Measurements from ENCODE around the gene SLC25A19. TPM values are rescaled to one million over a fixed set of nuclear protein-coding genes. Genes with fewer than 3 reads are reported as not detected.

The SLC25A19 gene
- total and polyA plus RNA-seq, 10 donors = 12.4 to 32.5 (median 19.1) TPM

DNA sequence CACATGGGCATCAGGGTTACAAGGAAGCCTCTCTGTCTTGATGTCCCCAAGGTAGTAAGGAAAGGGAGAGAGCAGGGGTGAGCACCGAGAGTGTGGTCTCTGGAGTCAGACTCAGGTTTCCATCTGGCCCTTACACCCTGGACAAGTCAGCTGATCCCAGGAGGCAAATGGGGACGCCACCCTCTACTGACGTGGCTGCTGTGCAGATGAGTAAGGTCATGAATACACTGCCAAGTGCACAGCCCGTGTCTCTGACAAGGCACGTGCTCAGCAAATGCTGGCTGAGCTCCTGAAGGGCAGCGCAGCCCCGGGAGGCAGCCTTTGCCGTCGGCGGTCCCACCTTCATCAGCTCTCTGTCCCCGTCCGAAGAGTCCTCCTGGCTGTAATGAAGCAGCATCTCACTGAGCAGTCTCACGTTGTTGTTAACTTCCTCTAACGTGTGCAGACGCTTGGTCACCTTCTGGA lies 47.2 kb downstream of the SLC25A19 start:
- Histone ChIP-seq H3K4me3 (peak overlapping the region in 1 of 8 donors; percentile 18), H3K36me3 (peaks cover 3 to 99% (median 94%) of the 10 kb centered on the region in 6 donors), H3K9me3 (no peaks in the 10 kb centered on the region), H3K4me1 (peaks cover 7 to 89% (median 59%) of the 10 kb centered on the region in 6 donors), H3K27me3 (replicated peaks in 1 of 7) (no peaks in the 10 kb centered on the region), H3K27ac (peak overlapping the region; percentile 46 to 89 (median 62))
- intact Hi-C loops (cut with DNase I; ENCODE audit: low total_unique reads) = no loop called here
- WGBS, 5 donors = 74 to 90% (median 80%) methylated on average over 15 of the region's 15 CpGs
- TF ChIP-seq POLR2A (IDR thresholded peaks at IDR 0.05) = no peak
- TF ChIP-seq POLR2AphosphoS5 (IDR thresholded peaks at IDR 0.05) = peak in 1 of 3 donors; percentile 65
- DNase-seq = no peak

DNA sequence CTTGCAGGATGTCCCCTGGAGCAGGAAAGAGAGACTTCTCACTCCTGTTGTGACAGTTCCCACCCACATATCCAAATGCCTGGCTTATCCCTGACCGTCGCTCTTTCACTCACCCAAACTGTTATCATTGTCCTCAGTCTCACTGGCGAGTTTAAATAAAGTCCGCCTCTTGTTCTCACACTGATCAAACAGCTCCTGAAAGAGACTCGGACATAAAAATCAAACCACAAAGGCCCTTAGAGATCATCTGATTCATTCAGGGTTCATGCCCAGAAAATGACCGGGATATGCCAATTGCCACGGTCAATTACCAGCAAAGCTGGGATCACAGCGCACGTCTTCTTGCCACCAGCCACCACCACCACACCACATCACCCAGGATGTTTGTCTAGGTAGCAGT lies 47.7 kb downstream of the SLC25A19 start:
- intact Hi-C loops (cut with DNase I; ENCODE audit: low total_unique reads) = no loop called here
- 92 to 95% (median 93%) methylated on average over 9 of the region's 9 CpGs for WGBS, 5 donors
- H3K9me3 ChIP-seq = no peaks in the 10 kb centered on the region
- no peak overlapping the region for H3K4me3 ChIP-seq
- peaks cover 7 to 84% (median 59%) of the 10 kb centered on the region in 6 donors for H3K4me1 ChIP-seq
- DNase-seq = no peak
- peaks cover 3 to 100% (median 98%) of the 10 kb centered on the region in 6 donors for H3K36me3 ChIP-seq
- H3K27ac ChIP-seq = peak overlapping the region; percentile 46 to 89 (median 62)
- H3K27me3 ChIP-seq (replicated peaks in 1 of 7) = no peaks in the 10 kb centered on the region
- TF ChIP-seq, protein P1, sequence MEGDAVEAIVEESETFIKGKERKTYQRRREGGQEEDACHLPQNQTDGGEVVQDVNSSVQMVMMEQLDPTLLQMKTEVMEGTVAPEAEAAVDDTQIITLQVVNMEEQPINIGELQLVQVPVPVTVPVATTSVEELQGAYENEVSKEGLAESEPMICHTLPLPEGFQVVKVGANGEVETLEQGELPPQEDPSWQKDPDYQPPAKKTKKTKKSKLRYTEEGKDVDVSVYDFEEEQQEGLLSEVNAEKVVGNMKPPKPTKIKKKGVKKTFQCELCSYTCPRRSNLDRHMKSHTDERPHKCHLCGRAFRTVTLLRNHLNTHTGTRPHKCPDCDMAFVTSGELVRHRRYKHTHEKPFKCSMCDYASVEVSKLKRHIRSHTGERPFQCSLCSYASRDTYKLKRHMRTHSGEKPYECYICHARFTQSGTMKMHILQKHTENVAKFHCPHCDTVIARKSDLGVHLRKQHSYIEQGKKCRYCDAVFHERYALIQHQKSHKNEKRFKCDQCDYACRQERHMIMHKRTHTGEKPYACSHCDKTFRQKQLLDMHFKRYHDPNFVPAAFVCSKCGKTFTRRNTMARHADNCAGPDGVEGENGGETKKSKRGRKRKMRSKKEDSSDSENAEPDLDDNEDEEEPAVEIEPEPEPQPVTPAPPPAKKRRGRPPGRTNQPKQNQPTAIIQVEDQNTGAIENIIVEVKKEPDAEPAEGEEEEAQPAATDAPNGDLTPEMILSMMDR (IDR thresholded peaks at IDR 0.05 in 8 of 11, conservative IDR thresholded peaks at IDR 0.05 in 3 of 11) = no peak
- no peak for TF ChIP-seq POLR2AphosphoS5 (IDR thresholded peaks at IDR 0.05)
- no peak for TF ChIP-seq POLR2A (IDR thresholded peaks at IDR 0.05)

DNA sequence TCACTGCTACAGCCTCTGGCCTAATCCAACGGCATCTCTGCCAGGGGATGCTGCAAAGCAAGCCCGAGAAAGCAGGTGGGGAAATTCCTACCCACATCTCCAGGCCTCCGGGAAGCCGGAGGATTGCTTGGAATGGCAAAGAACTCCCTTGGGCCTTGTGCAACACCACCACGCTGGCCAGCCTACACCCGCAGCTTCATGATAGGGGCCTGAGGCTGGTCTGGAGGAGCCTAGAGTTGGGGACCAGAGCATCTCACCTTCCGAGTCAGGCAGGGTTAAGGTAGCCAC lies 48.1 kb downstream of the SLC25A19 start:
- H3K4me3 ChIP-seq = no peak overlapping the region
- 92 to 95% (median 94%) methylated on average over 7 of the region's 7 CpGs for WGBS, 5 donors
- TF ChIP-seq POLR2A (IDR thresholded peaks at IDR 0.05) (no peak), POLR2AphosphoS5 (IDR thresholded peaks at IDR 0.05) (no peak)
- TF ChIP-seq, protein P1 (IDR thresholded peaks at IDR 0.05 in 8 of 11, conservative IDR thresholded peaks at IDR 0.05 in 3 of 11) = no peak
- intact Hi-C loops (cut with DNase I; ENCODE audit: low total_unique reads) = no loop called here
- H3K27ac ChIP-seq = peak overlapping the region in 6 of 8 donors; percentile 9 to 89 (median 60)
- H3K27me3 ChIP-seq (replicated peaks in 1 of 7) = no peaks in the 10 kb centered on the region
- peaks cover 3 to 100% (median 98%) of the 10 kb centered on the region in 6 donors for H3K36me3 ChIP-seq
- H3K4me1 ChIP-seq = peaks cover 7 to 80% (median 58%) of the 10 kb centered on the region in 6 donors
- H3K9me3 ChIP-seq = no peaks in the 10 kb centered on the region
- no peak for DNase-seq

DNA sequence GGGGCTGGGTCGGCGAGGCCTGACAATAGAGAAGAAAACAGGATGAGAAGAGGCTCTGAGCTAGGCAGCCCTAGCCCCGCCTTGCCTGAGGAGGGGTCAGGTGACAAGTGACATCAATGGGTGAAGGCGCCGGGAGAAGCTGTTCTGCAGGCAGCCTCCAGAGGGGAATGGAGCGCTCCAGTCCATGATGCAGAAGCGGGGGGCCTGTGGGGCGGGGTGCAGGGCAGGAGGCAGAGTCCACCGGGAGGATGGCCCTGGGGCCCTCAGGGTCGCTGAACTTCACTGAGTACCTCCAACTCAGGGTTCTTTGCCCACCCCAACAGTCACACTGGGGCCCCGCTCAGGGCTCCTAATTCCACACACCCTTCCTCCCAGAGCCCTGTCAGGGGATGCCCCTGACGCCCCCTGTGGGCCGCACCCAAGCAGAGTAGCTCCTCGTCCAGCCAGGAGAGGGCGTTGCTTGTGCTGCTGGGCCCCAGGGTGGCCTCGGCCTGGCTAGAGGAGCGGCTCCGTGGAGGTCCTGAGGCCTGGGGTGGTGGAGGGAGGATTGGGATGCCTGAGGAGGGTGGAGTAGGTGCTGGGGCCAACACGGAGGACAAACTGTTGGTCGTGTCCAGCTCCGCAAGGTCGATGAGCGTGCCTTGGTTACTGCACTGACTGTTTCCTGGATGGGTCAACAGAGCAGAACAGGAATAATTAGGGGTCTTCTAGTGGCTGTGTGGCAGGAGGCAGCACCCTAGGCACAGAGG lies 48.7 kb downstream of the SLC25A19 start:
- no peak for DNase-seq
- Histone ChIP-seq H3K36me3 (peaks cover 3 to 100% (median 98%) of the 10 kb centered on the region in 6 donors), H3K27ac (peak overlapping the region in 4 of 8 donors; percentile 15 to 89 (median 72)), H3K4me1 (peaks cover 7 to 75% (median 56%) of the 10 kb centered on the region in 6 donors), H3K27me3 (replicated peaks in 1 of 7) (no peaks in the 10 kb centered on the region), H3K4me3 (no peak overlapping the region), H3K9me3 (no peaks in the 10 kb centered on the region)
- intact Hi-C loops (cut with DNase I; ENCODE audit: low total_unique reads) = no loop called here
- TF ChIP-seq, protein P1 (IDR thresholded peaks at IDR 0.05 in 8 of 11, conservative IDR thresholded peaks at IDR 0.05 in 3 of 11) = peak in 7 of 11 experiments; percentile 26 to 53 (median 37)
- TF ChIP-seq POLR2A (IDR thresholded peaks at IDR 0.05) (no peak), POLR2AphosphoS5 (IDR thresholded peaks at IDR 0.05) (peak in 1 of 3 donors; percentile 67)
- 67 to 83% (median 71%) methylated on average over 17 to 23 of the region's 23 CpGs for WGBS, 5 donors

Measured in spleen (tissue), 11 donors.